Activated naive CD4-positive, alpha-beta T cell (primary cell): ENCODE results near the gene CCDC170.
"Not testable (repeated sequence)": the region's sequence is repeated elsewhere in the genome, so short reads cannot be mapped to it uniquely, and the experiment has no call there.

Source experiments
- DNase-seq, 4 experiments: peaks; one replicate each; lab custom pipeline; 2025; lab: John Stamatoyannopoulos, UW

CCDC170 gene

GRCh38 chr6:151493804-151494234, at the start of gene CCDC170:
CCDC170 (plus strand) TSS chr6:151494017; CDS start chr6:151494129, 112 bp downstream.
- DNase-seq = no peak

- no peak for DNase-seq
These were observed 48.3 kb upstream of the CCDC170 start for GRCh38 chr6:151445482-151445881.

- DNase-seq = no peak
These were observed 46.6 kb upstream of the CCDC170 start for GRCh38 chr6:151447237-151447636.

DNA sequence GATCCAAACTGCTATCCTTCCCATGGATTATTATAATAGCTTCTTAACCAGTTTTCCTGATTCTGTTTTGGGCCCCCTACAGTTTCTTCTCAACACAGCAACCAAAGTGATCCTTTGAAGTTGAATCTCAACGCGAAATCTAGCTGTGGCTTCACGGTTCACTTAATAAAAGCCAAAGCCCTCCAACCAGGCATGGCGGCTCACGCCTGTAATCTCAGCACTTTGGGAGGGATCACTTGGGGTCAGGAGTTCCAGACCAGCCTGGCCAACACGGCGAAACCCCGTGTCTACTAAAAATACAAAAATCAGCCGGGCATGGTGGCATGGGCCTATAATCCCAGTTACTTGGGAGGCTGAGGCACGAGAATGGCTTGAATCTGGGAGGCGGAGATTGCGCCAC, 45.2 kb upstream of the CCDC170 start:
- DNase-seq = no peak

DNA sequence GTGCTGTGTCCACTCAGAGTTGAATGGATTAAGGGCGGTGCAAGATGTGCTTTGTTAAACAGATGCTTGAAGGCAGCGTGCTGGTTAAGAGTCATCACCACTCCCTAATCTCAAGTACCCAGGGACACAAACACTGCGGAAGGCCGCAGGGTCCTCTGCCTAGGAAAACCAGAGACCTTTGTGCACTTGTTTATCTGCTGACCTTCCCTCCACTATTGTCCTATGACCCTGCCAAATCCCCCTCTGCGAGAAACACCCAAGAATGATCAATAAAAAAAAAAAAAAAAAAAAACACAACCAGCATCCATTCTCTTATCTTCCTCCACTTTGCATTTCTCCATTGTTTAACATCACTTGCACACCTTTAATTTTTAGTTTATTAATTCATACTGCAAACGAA, 42.9 kb upstream of the CCDC170 start:
- DNase-seq = not testable (repeated sequence)

- DNase-seq = no peak
These were observed 42.3 kb upstream of the CCDC170 start for GRCh38 chr6:151451417-151451949.

GRCh38 chr6:151451950-151452749, 41.7 kb upstream of the CCDC170 start, which contains the start of gene RMND1:
RMND1 (minus strand) TSS chr6:151452126; CDS start chr6:151445811, 6,315 bp downstream.
- DNase-seq = peak; percentile 96 to 98 (median 98)

- DNase-seq = no peak
These were observed 40.9 kb upstream of the CCDC170 start for GRCh38 chr6:151452750-151453427.

- not testable (repeated sequence) for DNase-seq
These were observed 37.9 kb upstream of the CCDC170 start for GRCh38 chr6:151455751-151456398.

DNA sequence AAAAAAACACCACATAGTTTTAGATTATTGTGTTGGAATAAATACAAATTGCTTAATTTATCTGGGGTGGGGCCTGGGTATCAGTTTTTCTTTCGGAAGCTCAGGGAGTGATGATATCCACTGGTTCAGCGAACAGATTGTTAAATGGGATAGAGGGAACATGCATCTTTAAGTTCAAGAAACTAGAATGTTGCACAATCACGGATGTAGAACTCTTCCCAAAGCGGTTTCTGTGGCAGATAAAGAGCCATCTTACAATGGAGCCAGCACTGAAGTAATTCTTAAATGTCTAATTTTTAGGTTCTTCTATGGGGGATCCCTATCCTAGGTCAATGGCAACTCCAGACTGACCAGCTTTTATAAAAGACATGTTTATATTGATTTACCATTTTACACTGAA, 32.1 kb upstream of the CCDC170 start:
- no peak for DNase-seq

DNA sequence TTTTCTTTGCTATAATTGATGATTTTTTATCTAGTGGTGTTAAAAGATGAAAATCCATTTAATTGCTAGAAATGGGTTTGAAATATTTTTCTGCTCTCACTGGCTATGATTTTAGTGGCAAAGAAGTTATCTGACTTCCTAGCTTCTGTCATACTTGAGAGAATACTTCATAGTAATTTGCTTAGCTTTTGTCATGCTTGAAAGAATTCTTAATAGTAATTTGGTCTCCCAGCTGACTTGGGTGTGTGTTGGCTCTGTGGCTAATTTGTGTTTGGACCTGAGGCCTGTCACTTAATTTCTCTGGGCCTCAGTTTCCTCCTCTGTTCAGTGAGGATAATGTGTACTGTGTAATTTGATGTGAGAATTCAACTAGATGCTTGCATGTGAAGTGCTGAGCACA, 29.1 kb upstream of the CCDC170 start:
- DNase-seq = no peak

DNA sequence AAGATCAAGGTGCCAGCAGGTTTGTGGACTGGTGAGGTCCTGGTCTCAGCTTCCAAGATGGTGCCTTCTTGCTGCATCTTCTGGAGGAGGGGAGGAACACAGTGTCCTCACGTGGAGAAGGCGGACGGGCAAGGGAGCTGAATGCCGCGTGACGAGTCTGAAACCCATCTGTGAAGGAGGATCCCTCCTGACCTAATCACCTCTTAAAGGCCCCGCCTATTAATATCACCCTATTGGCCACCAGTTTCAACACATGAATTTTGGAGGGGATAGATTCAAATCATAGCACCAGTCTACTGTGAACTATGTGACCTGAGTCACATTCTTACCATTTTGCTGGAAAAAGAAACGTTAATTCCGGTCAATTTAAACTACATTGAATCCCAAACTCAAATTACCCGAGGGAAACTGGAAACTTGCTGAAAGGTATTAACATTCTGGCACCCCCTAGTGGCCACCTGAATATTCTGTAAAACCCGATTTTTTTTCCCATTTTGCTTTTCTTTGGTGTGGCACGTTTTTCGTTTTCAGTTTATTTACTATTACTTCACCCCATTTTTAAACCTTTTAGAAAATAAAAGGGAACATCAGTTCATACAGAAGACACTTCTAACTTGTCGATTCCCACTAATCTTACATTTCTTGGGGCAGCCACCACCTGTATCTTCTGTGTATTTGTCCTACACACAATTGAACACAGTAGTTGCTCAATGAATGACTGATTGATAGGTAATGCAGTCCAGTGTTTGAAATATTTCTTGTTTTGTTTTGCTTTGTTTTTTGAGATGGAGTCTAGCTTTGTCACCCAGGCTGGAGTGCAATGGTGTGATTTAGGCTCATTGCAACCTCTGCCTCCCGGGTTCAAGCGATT, 17.9 kb upstream of the CCDC170 start:
- peak in 1 of 4 experiments; percentile 17 for DNase-seq

DNA sequence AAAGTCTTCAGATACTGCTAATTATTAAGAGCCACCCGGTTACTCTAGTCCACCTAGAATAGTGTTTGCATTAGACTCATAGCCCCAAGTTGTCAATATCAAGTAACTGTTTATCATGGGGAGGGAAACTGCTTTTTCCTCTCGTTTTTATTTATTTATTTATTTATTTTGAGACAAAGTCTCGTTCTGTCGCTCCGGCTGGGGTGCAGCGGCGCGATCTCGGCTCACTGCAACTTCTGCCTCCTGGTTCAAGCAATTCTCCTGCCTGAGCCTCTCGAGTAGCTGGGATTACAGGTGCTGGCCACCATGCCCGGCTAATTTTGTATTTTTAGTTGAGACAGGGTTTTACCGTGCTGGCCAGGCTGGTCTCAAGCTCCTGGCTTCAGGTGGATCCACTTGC, 16.1 kb upstream of the CCDC170 start:
- DNase-seq = no peak

- DNase-seq = no peak
These were observed 15.1 kb upstream of the CCDC170 start for GRCh38 chr6:151478670-151479069.

GRCh38 chr6:151481786-151482185, 12.0 kb upstream of the CCDC170 start:
- no peak for DNase-seq

- no peak for DNase-seq
These were observed 11.5 kb upstream of the CCDC170 start for GRCh38 chr6:151482290-151482689.

GRCh38 chr6:151483994-151484393, 9.8 kb upstream of the CCDC170 start:
- no peak for DNase-seq

GRCh38 chr6:151488226-151488625, 5.6 kb upstream of the CCDC170 start:
- no peak for DNase-seq

- DNase-seq = no peak
These were observed 2.8 kb upstream of the CCDC170 start for GRCh38 chr6:151490996-151491395.

GRCh38 chr6:151493161-151493803, 535 bp upstream of the CCDC170 start:
- no peak for DNase-seq
